OCI-LY7 (cell line): ENCODE data around the gene LFNG.

Experiments
- CTCF ChIP-seq: fragments of 200-600 bp; sonication (generic); conservative IDR thresholded peaks from 2 replicates; pipeline ENCODE4 v1.5.1; 2014; ENCODE audit warnings: mild to moderate bottlenecking, antibody characterized with exemption, low read length, moderate library complexity, mixed read lengths
- EZH2phosphoT487 ChIP-seq: fragments of 200-600 bp; sonication (generic); IDR thresholded peaks from 2 replicates; pipeline ENCODE4 v1.6.1; 2018; ENCODE audit warnings: low read depth, borderline replicate concordance, mild to moderate bottlenecking, mixed run types, antibody characterized with exemption, low read length, moderate library complexity, mixed read lengths

GRCh38 chr7:2570021-2570420 is 50.4 kb downstream of the LFNG start:
- no peak for TF ChIP-seq CTCF
- no peak for TF ChIP-seq EZH2phosphoT487
